MM.1S (cell line): ENCODE results near the gene TMEM150B.

ENCODE experiments used
- DNase-seq: peaks from one replicate; pipeline ENCODE4 v3.0.0-alpha.2; 2015
- H2AFZ ChIP-seq: fragments of 300-600 bp; sonication (generic); 2 replicates; pipeline ENCODE4 v1.6.0; 2016; ENCODE audit warnings: antibody characterized with exemption, low read length
- H3F3A ChIP-seq: fragments of 300-600 bp; sonication (generic); 2 replicates; pipeline ENCODE4 v1.6.1; 2016; ENCODE audit warnings: mild to moderate bottlenecking, antibody characterized with exemption, low read length, moderate library complexity, mixed read lengths; ENCODE audit not compliant: insufficient read depth
- H3K27ac ChIP-seq: fragments of 300-600 bp; sonication (generic); 2 replicates; pipeline ENCODE4 v1.5.1; 2016; ENCODE audit warnings: mild to moderate bottlenecking, low read length
- H3K27me3 ChIP-seq: fragments of 300-600 bp; sonication (generic); replicated peaks from 2 replicates; pipeline ENCODE4 v1.6.0; 2016; ENCODE audit warnings: low read length; ENCODE audit not compliant: insufficient read depth
- H3K36me3 ChIP-seq: fragments of 300-600 bp; sonication (generic); replicated peaks from 2 replicates; pipeline ENCODE4 v1.6.1; 2016; ENCODE audit warnings: mild to moderate bottlenecking, low read length, mixed read lengths; ENCODE audit not compliant: insufficient read depth
- H3K4me1 ChIP-seq: fragments of 300-600 bp; sonication (generic); 2 replicates; pipeline ENCODE4 v1.6.1; 2016; ENCODE audit warnings: low read length, mixed read lengths
- H3K4me2 ChIP-seq: fragments of 300-600 bp; sonication (generic); 2 replicates; pipeline ENCODE4 v1.6.0; 2016; ENCODE audit warnings: low read depth, low read length
- H3K4me3 ChIP-seq: fragments of 300-600 bp; sonication (generic); 2 replicates; pipeline ENCODE4 v1.5.1; 2016; ENCODE audit warnings: low read length, mixed read lengths
- H3K79me2 ChIP-seq: fragments of 300-600 bp; sonication (generic); 2 replicates; pipeline ENCODE4 v1.6.1; 2016; ENCODE audit warnings: mixed run types, low read length, mixed read lengths
- H3K9ac ChIP-seq: fragments of 300-600 bp; sonication (generic); 2 replicates; pipeline ENCODE4 v1.6.1; 2016; ENCODE audit warnings: low read length, mixed read lengths
- H3K9me2 ChIP-seq: fragments of 300-600 bp; sonication (generic); replicated peaks from 2 replicates; pipeline ENCODE4 v1.6.1; 2016; ENCODE audit warnings: mild to moderate bottlenecking, low read length, mixed read lengths; ENCODE audit not compliant: insufficient read depth
- H3K9me3 ChIP-seq: fragments of 300-600 bp; sonication (generic); replicated peaks from 2 replicates; pipeline ENCODE4 v1.6.1; 2016; ENCODE audit warnings: mild to moderate bottlenecking, low read length, mixed read lengths; ENCODE audit not compliant: insufficient read depth
- H4K20me1 ChIP-seq: fragments of 300-600 bp; sonication (generic); 2 replicates; pipeline ENCODE4 v1.6.1; 2016; ENCODE audit warnings: mild to moderate bottlenecking, low read length, moderate library complexity, mixed read lengths; ENCODE audit not compliant: insufficient read depth
- CTCF ChIP-seq: fragments of 300-600 bp; sonication (generic); IDR thresholded peaks from 2 replicates; pipeline ENCODE4 v1.5.1; 2016; ENCODE audit warnings: antibody characterized with exemption, low read length, mixed read lengths
- EZH2 ChIP-seq: fragments of 300-600 bp; sonication (generic); optimal IDR thresholded peaks from 2 replicates; pipeline ENCODE3; 2017; ENCODE audit warnings: low read depth, mild to moderate bottlenecking, antibody characterized with exemption, low read length, mixed read lengths
- EZH2phosphoT487 ChIP-seq: fragments of 300-600 bp; sonication (generic); IDR thresholded peaks from 2 replicates; pipeline ENCODE4 v1.6.1; 2018; ENCODE audit warnings: antibody characterized with exemption, low read length

Gene TMEM150B

GRCh38 chr19:55279770-55280643, 45.1 kb downstream of the TMEM150B start, which contains the start of gene HSPBP1:
HSPBP1 (minus strand) TSS chr19:55280110; CDS start chr19:55279608, 502 bp downstream.
- H3K9ac ChIP-seq = peak within 1 kb of the TSS; percentile 87
- peaks cover 28% of the 10 kb centered on the region for H3K79me2 ChIP-seq
- H3K9me2 ChIP-seq = no peaks in the 10 kb centered on the region
- H3K4me2 ChIP-seq = peak within 1 kb of the TSS; percentile 97
- H3K4me1 ChIP-seq = peaks cover 50% of the 10 kb centered on the region
- H3K9me3 ChIP-seq = no peaks in the 10 kb centered on the region
- TF ChIP-seq EZH2phosphoT487 (no peak), CTCF (no peak), EZH2 (no peak)
- peak; percentile 98 for DNase-seq
- H3K27me3 ChIP-seq = no peaks in the 10 kb centered on the region
- H3F3A ChIP-seq = peaks cover 34% of the 10 kb centered on the region
- peak within 1 kb of the TSS; percentile 100 for H3K4me3 ChIP-seq
- peak within 1 kb of the TSS; percentile 88 for H2AFZ ChIP-seq
- no peaks in the 10 kb centered on the region for H4K20me1 ChIP-seq
- H3K27ac ChIP-seq = peak within 1 kb of the TSS; percentile 89
- H3K36me3 ChIP-seq = no peaks in the 10 kb centered on the region

GRCh38 chr19:55279340-55279739, 45.8 kb downstream of the TMEM150B start:
- Histone ChIP-seq H3K79me2 (peaks cover 35% of the 10 kb centered on the region), H3K4me1 (peaks cover 51% of the 10 kb centered on the region), H3K27me3 (no peaks in the 10 kb centered on the region), H3K9ac (peak overlapping the region; percentile 87), H3K36me3 (no peaks in the 10 kb centered on the region), H3K4me2 (peak overlapping the region; percentile 97), H3K27ac (peak overlapping the region; percentile 89), H3K4me3 (peak overlapping the region; percentile 100), H4K20me1 (no peaks in the 10 kb centered on the region), H3K9me2 (no peaks in the 10 kb centered on the region), H3F3A (peaks cover 34% of the 10 kb centered on the region), H2AFZ (0 out of 2 replicates have a peak overlapping the region, but pooled peaks have one; percentile 60), H3K9me3 (no peaks in the 10 kb centered on the region)
- DNase-seq = no peak
- TF ChIP-seq CTCF = no peak
- no peak for TF ChIP-seq EZH2
- TF ChIP-seq EZH2phosphoT487 = no peak

- DNase-seq = no peak
- H3K27ac ChIP-seq = no peak overlapping the region
- TF ChIP-seq EZH2 (no peak), CTCF (no peak), EZH2phosphoT487 (no peak)
- peaks cover 51% of the 10 kb centered on the region for H3K4me1 ChIP-seq
- no peak overlapping the region; the same call in 1 of the 2 replicates for H3K9ac ChIP-seq
- H3K9me3 ChIP-seq = no peaks in the 10 kb centered on the region
- no peaks in the 10 kb centered on the region for H3K9me2 ChIP-seq
- peaks cover 34% of the 10 kb centered on the region for H3F3A ChIP-seq
- no peaks in the 10 kb centered on the region for H3K27me3 ChIP-seq
- H4K20me1 ChIP-seq = no peaks in the 10 kb centered on the region
- H3K4me3 ChIP-seq = peak overlapping the region; percentile 100; the same call in 1 of the 2 replicates
- no peak overlapping the region for H2AFZ ChIP-seq
- H3K36me3 ChIP-seq = no peaks in the 10 kb centered on the region
- peaks cover 35% of the 10 kb centered on the region for H3K79me2 ChIP-seq
- peak overlapping the region; percentile 97; the same call in 1 of the 2 replicates for H3K4me2 ChIP-seq
Observed at GRCh38 chr19:55278391-55279135, 46.6 kb downstream of the TMEM150B start.
